Measurements from ENCODE around the gene KDM2A.
A peak's percentile ranks its signal among the peaks of the same experiment; 100 is the strongest.
"Not testable (repeated sequence)": the region's sequence is repeated elsewhere in the genome, so short reads cannot be mapped to it uniquely, and the experiment has no call there.

The KDM2A gene

DNA sequence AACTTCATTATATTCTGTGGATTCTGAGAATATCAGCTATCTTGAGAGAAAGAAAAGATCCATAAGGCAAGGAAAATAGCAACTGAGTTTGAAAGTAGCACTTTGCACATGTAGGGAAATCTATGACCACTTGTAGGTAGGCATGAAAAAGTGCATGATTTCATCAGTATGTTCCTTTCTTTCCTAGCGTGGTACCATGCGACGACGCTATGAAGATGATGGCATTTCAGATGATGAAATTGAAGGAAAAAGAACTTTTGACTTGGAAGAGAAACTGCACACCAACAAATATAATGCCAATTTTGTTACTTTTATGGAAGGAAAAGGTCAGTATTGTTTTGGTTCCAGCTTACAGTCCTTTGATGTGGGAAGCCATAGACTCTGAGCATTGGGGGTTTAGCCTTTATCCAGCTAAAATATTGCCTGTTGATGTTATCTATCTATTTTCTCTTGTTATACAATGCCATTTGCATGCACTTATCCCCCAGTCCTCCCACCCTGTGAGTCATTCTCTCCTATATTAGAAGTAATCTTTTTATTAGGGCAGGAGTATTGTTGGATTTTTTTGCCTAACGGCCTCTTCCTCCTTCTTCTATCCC, 60.9 kb downstream of the KDM2A start:
- Histone ChIP-seq H3K4me3 (ENCODE audit: low read length) (no peak overlapping the region), H3K27me3 (ENCODE audit: insufficient read depth, low read length, poor library complexity) (no peaks in the 10 kb centered on the region), H3K36me3 (ENCODE audit: control insufficient read depth, insufficient read depth, low read length) (no peaks in the 10 kb centered on the region), H3K27ac (ENCODE audit: low read depth, low read length) (no peak overlapping the region), H4K8ac (ENCODE audit: low read depth, low read length) (no peak overlapping the region), H2BK5ac (ENCODE audit: low read length) (no peak overlapping the region), H3K4me1 (ENCODE audit: control insufficient read depth, low read depth, low read length) (no peaks in the 10 kb centered on the region), H2AK5ac (ENCODE audit: low read length) (no peak overlapping the region), H3K9ac (ENCODE audit: low read length) (no peak overlapping the region), H3K4me2 (ENCODE audit: low read length) (no peak overlapping the region), H3K79me2 (ENCODE audit: control insufficient read depth, insufficient read depth, low read length) (peaks cover 5% of the 10 kb centered on the region), H3K23ac (ENCODE audit: low read length) (no peak overlapping the region), H2BK15ac (replicated peaks; ENCODE audit: low read depth) (no peak overlapping the region), H2BK120ac (ENCODE audit: low read depth, low read length) (no peak overlapping the region), H3K18ac (ENCODE audit: low read length) (no peak overlapping the region), H4K5ac (ENCODE audit: low read length) (no peak overlapping the region), H3K79me1 (ENCODE audit: low read length) (peaks cover 4% of the 10 kb centered on the region), H3K4ac (ENCODE audit: low read depth, low read length) (no peak overlapping the region), H3K56ac (ENCODE audit: low read length) (no peak overlapping the region)
- WGBS (ENCODE audit: extremely low coverage, insufficient coverage, low lambda C conversion rate): no CpG with 5 or more reads among the region's 5 CpGs
- DNase-seq: no peak

GRCh38 chr11:67194096-67194495, 75.0 kb downstream of the KDM2A start:
- Histone ChIP-seq H3K23ac (ENCODE audit: low read length) (no peak overlapping the region), H2AK5ac (ENCODE audit: low read length) (no peak overlapping the region), H2BK15ac (replicated peaks; ENCODE audit: low read depth) (no peak overlapping the region), H4K5ac (ENCODE audit: low read length) (no peak overlapping the region), H3K4me1 (ENCODE audit: control insufficient read depth, low read depth, low read length) (peaks cover 2% of the 10 kb centered on the region), H3K18ac (ENCODE audit: low read length) (no peak overlapping the region), H3K4ac (ENCODE audit: low read depth, low read length) (no peak overlapping the region), H3K56ac (ENCODE audit: low read length) (no peak overlapping the region), H4K8ac (ENCODE audit: low read depth, low read length) (no peak overlapping the region), H3K4me3 (ENCODE audit: low read length) (no peak overlapping the region), H3K9ac (ENCODE audit: low read length) (no peak overlapping the region), H3K79me2 (ENCODE audit: control insufficient read depth, insufficient read depth, low read length) (no peaks in the 10 kb centered on the region), H3K36me3 (ENCODE audit: control insufficient read depth, insufficient read depth, low read length) (no peaks in the 10 kb centered on the region), H3K79me1 (ENCODE audit: low read length) (no peaks in the 10 kb centered on the region), H3K27me3 (ENCODE audit: insufficient read depth, low read length, poor library complexity) (no peaks in the 10 kb centered on the region), H2BK5ac (ENCODE audit: low read length) (no peak overlapping the region), H3K4me2 (ENCODE audit: low read length) (no peak overlapping the region), H2BK120ac (ENCODE audit: low read depth, low read length) (no peak overlapping the region), H3K27ac (ENCODE audit: low read depth, low read length) (no peak overlapping the region)
- no CpG with 5 or more reads among the region's 2 CpGs for WGBS (ENCODE audit: extremely low coverage, insufficient coverage, low lambda C conversion rate)
- DNase-seq: no peak

- Histone ChIP-seq H3K4me2 (ENCODE audit: low read length) (no peak overlapping the region), H3K4ac (ENCODE audit: low read depth, low read length) (no peak overlapping the region), H3K9ac (ENCODE audit: low read length) (no peak overlapping the region), H3K36me3 (ENCODE audit: control insufficient read depth, insufficient read depth, low read length) (no peaks in the 10 kb centered on the region), H2AK5ac (ENCODE audit: low read length) (no peak overlapping the region), H2BK120ac (ENCODE audit: low read depth, low read length) (no peak overlapping the region), H3K4me3 (ENCODE audit: low read length) (no peak overlapping the region), H3K27ac (ENCODE audit: low read depth, low read length) (no peak overlapping the region), H3K79me2 (ENCODE audit: control insufficient read depth, insufficient read depth, low read length) (no peaks in the 10 kb centered on the region), H3K56ac (ENCODE audit: low read length) (no peak overlapping the region), H4K5ac (ENCODE audit: low read length) (no peak overlapping the region), H3K23ac (ENCODE audit: low read length) (no peak overlapping the region), H3K79me1 (ENCODE audit: low read length) (no peaks in the 10 kb centered on the region), H3K27me3 (ENCODE audit: insufficient read depth, low read length, poor library complexity) (no peaks in the 10 kb centered on the region), H3K4me1 (ENCODE audit: control insufficient read depth, low read depth, low read length) (peaks cover 2% of the 10 kb centered on the region), H3K18ac (ENCODE audit: low read length) (no peak overlapping the region), H2BK15ac (replicated peaks; ENCODE audit: low read depth) (no peak overlapping the region), H4K8ac (ENCODE audit: low read depth, low read length) (no peak overlapping the region), H2BK5ac (ENCODE audit: low read length) (no peak overlapping the region)
- peak; percentile 34 for DNase-seq
- WGBS (ENCODE audit: extremely low coverage, insufficient coverage, low lambda C conversion rate): no CpG with 5 or more reads among the region's 6 CpGs
Measured at GRCh38 chr11:67195971-67196456, 77.0 kb downstream of the KDM2A start.

DNA sequence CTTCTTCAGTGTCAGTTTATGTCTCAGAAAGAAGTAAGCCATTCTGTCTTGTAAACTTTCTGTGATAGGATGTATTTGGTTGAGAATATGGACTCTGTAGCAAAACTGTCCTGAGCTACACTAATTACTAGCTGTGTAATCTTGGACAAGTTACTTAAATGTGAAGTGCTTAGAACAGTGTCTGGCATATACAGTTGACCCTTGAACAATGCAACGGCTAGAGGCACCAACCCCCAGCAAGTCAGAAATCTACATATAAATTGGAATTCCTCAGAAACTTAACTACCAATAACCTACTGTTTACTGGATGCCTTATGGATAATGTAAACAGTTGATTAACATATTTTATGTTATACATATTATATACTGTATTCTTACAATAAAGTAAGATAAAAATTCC, 78.5 kb downstream of the KDM2A start:
- no peak overlapping the region for H3K9ac ChIP-seq (ENCODE audit: low read length)
- H3K27me3 ChIP-seq (ENCODE audit: insufficient read depth, low read length, poor library complexity): no peaks in the 10 kb centered on the region
- H3K18ac ChIP-seq (ENCODE audit: low read length): no peak overlapping the region
- no peaks in the 10 kb centered on the region for H3K36me3 ChIP-seq (ENCODE audit: control insufficient read depth, insufficient read depth, low read length)
- no peak for DNase-seq
- no peak overlapping the region for H3K4ac ChIP-seq (ENCODE audit: low read depth, low read length)
- H3K79me1 ChIP-seq (ENCODE audit: low read length): no peaks in the 10 kb centered on the region
- no peak overlapping the region for H4K8ac ChIP-seq (ENCODE audit: low read depth, low read length)
- H3K56ac ChIP-seq (ENCODE audit: low read length): no peak overlapping the region
- H4K5ac ChIP-seq (ENCODE audit: low read length): no peak overlapping the region
- peaks cover 2% of the 10 kb centered on the region for H3K4me1 ChIP-seq (ENCODE audit: control insufficient read depth, low read depth, low read length)
- H3K79me2 ChIP-seq (ENCODE audit: control insufficient read depth, insufficient read depth, low read length): no peaks in the 10 kb centered on the region
- no peak overlapping the region for H3K23ac ChIP-seq (ENCODE audit: low read length)
- no CpG with 5 or more reads among the region's 1 CpG for WGBS (ENCODE audit: extremely low coverage, insufficient coverage, low lambda C conversion rate)
- H3K27ac ChIP-seq (ENCODE audit: low read depth, low read length): no peak overlapping the region
- no peak overlapping the region for H2BK5ac ChIP-seq (ENCODE audit: low read length)
- no peak overlapping the region for H2BK120ac ChIP-seq (ENCODE audit: low read depth, low read length)
- no peak overlapping the region for H3K4me3 ChIP-seq (ENCODE audit: low read length)
- no peak overlapping the region for H2AK5ac ChIP-seq (ENCODE audit: low read length)
- H2BK15ac ChIP-seq (replicated peaks; ENCODE audit: low read depth): no peak overlapping the region
- no peak overlapping the region for H3K4me2 ChIP-seq (ENCODE audit: low read length)

DNA sequence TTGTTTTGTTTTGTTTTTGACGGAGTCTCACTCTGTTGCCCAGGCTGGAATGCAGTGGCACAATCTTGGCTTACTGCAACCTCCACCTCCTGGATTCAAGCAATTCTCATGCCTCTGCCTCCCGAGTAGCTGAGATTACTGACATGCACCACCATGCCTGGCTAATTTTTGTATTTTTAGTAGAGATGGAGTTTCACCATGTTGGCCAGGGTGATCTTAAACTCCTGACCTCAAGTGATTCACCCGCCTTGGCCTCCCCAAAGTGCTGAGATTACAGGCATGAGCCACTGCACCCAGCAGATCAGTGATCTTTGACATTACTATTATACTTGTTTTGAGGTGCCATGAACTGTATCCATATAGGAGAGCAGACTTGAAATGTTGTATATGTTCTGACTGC, 79.7 kb downstream of the KDM2A start:
- H3K36me3 ChIP-seq (ENCODE audit: control insufficient read depth, insufficient read depth, low read length); H3K4me2 ChIP-seq (ENCODE audit: low read length); H4K5ac ChIP-seq (ENCODE audit: low read length); H2BK120ac ChIP-seq (ENCODE audit: low read depth, low read length); H3K4me3 ChIP-seq (ENCODE audit: low read length); H3K18ac ChIP-seq (ENCODE audit: low read length); H3K4me1 ChIP-seq (ENCODE audit: control insufficient read depth, low read depth, low read length); H2BK15ac ChIP-seq (replicated peaks; ENCODE audit: low read depth); H2BK5ac ChIP-seq (ENCODE audit: low read length); H3K4ac ChIP-seq (ENCODE audit: low read depth, low read length); H3K56ac ChIP-seq (ENCODE audit: low read length); H3K23ac ChIP-seq (ENCODE audit: low read length); H3K79me2 ChIP-seq (ENCODE audit: control insufficient read depth, insufficient read depth, low read length); H3K27me3 ChIP-seq (ENCODE audit: insufficient read depth, low read length, poor library complexity); H3K27ac ChIP-seq (ENCODE audit: low read depth, low read length); H3K79me1 ChIP-seq (ENCODE audit: low read length); DNase-seq; H4K8ac ChIP-seq (ENCODE audit: low read depth, low read length); H2AK5ac ChIP-seq (ENCODE audit: low read length); H3K9ac ChIP-seq (ENCODE audit: low read length): not testable (repeated sequence)
- no CpG with 5 or more reads among the region's 3 CpGs for WGBS (ENCODE audit: extremely low coverage, insufficient coverage, low lambda C conversion rate)

DNA sequence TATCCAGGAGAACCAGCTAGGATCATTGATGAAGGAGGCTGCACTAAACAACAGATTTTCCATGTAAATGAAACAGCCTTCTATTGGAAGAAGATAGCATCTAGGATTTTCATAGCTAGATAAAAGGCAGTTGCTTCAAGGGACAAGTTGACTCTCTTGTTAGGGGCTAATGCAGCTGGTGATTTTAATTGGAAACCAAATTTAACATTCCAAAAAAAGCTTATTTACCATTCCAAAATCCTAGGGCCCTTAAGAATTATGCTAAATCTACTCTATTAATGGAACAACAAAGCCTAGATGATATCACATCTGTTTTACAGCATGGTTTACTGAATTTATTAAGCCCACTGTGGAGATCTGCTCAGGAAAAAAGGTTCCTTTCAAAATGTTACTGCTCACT, 80.7 kb downstream of the KDM2A start:
- H3K23ac ChIP-seq (ENCODE audit: low read length): no peak overlapping the region
- H3K4me2 ChIP-seq (ENCODE audit: low read length): no peak overlapping the region
- H3K36me3 ChIP-seq (ENCODE audit: control insufficient read depth, insufficient read depth, low read length): no peaks in the 10 kb centered on the region
- no peak for DNase-seq
- no peak overlapping the region for H4K5ac ChIP-seq (ENCODE audit: low read length)
- no peak overlapping the region for H2BK120ac ChIP-seq (ENCODE audit: low read depth, low read length)
- no peak overlapping the region for H3K27ac ChIP-seq (ENCODE audit: low read depth, low read length)
- no peak overlapping the region for H3K18ac ChIP-seq (ENCODE audit: low read length)
- no peak overlapping the region for H4K8ac ChIP-seq (ENCODE audit: low read depth, low read length)
- H3K79me2 ChIP-seq (ENCODE audit: control insufficient read depth, insufficient read depth, low read length): no peaks in the 10 kb centered on the region
- no peak overlapping the region for H2BK15ac ChIP-seq (replicated peaks; ENCODE audit: low read depth)
- no peak overlapping the region for H3K4ac ChIP-seq (ENCODE audit: low read depth, low read length)
- no peak overlapping the region for H3K4me3 ChIP-seq (ENCODE audit: low read length)
- no peak overlapping the region for H2BK5ac ChIP-seq (ENCODE audit: low read length)
- no peaks in the 10 kb centered on the region for H3K79me1 ChIP-seq (ENCODE audit: low read length)
- no peak overlapping the region for H3K56ac ChIP-seq (ENCODE audit: low read length)
- no peak overlapping the region for H3K9ac ChIP-seq (ENCODE audit: low read length)
- peaks cover 2% of the 10 kb centered on the region for H3K4me1 ChIP-seq (ENCODE audit: control insufficient read depth, low read depth, low read length)
- H3K27me3 ChIP-seq (ENCODE audit: insufficient read depth, low read length, poor library complexity): no peaks in the 10 kb centered on the region
- no peak overlapping the region for H2AK5ac ChIP-seq (ENCODE audit: low read length)

Measured in mesendoderm (in vitro differentiated cells).